Measurements from ENCODE around the gene RIMBP2. TPM values are rescaled to one million over a fixed set of nuclear protein-coding genes. Genes with fewer than 3 reads are reported as not detected.

RIMBP2 gene
- total RNA-seq, 1 donor from 2014 or later = 0.25 TPM

GRCh38 chr12:130664252-130664651 lies 51.8 kb downstream of the RIMBP2 start:
- no peak for DNase-seq (ENCODE audit: extremely low spot score in 2 of 2)
- Histone ChIP-seq H3K27ac (no peak overlapping the region), H3K9me3 (no peaks in the 10 kb centered on the region), H3K4me3 (no peak overlapping the region), H3K36me3 (no peaks in the 10 kb centered on the region), H3K27me3 (no peaks in the 10 kb centered on the region), H3K4me1 (no peaks in the 10 kb centered on the region)
- intact Hi-C loops (cut with DNase I) = no loop called here
- no peak for TF ChIP-seq POLR2AphosphoS5 (IDR thresholded peaks at IDR 0.05; ENCODE audit: insufficient read depth in 1 of 2, low read depth in 1 of 2)
- TF ChIP-seq CTCF (IDR thresholded peaks at IDR 0.05) = no peak
- no peak for TF ChIP-seq POLR2A (IDR thresholded peaks at IDR 0.05)

GRCh38 chr12:130663514-130663913 lies 52.6 kb downstream of the RIMBP2 start:
- H3K4me3 ChIP-seq = no peak overlapping the region
- TF ChIP-seq POLR2A (IDR thresholded peaks at IDR 0.05) (no peak), CTCF (IDR thresholded peaks at IDR 0.05) (no peak), POLR2AphosphoS5 (IDR thresholded peaks at IDR 0.05; ENCODE audit: insufficient read depth in 1 of 2, low read depth in 1 of 2) (no peak)
- no peaks in the 10 kb centered on the region for H3K4me1 ChIP-seq
- no peaks in the 10 kb centered on the region for H3K27me3 ChIP-seq
- intact Hi-C loops (cut with DNase I) = no loop called here
- no peak overlapping the region for H3K27ac ChIP-seq
- no peaks in the 10 kb centered on the region for H3K36me3 ChIP-seq
- no peak for DNase-seq (ENCODE audit: extremely low spot score in 2 of 2)
- no peaks in the 10 kb centered on the region for H3K9me3 ChIP-seq

GRCh38 chr12:130661486-130662255 lies 54.4 kb downstream of the RIMBP2 start:
- no peaks in the 10 kb centered on the region for H3K9me3 ChIP-seq
- H3K27me3 ChIP-seq = no peaks in the 10 kb centered on the region
- no peak for DNase-seq (ENCODE audit: extremely low spot score in 2 of 2)
- intact Hi-C loops (cut with DNase I) = no loop called here
- no peak overlapping the region for H3K4me3 ChIP-seq
- H3K36me3 ChIP-seq = no peaks in the 10 kb centered on the region
- no peak overlapping the region for H3K27ac ChIP-seq
- H3K4me1 ChIP-seq = no peaks in the 10 kb centered on the region
- TF ChIP-seq POLR2A (IDR thresholded peaks at IDR 0.05) (no peak), CTCF (IDR thresholded peaks at IDR 0.05) (no peak), POLR2AphosphoS5 (IDR thresholded peaks at IDR 0.05; ENCODE audit: insufficient read depth in 1 of 2, low read depth in 1 of 2) (no peak)

GRCh38 chr12:130661059-130661458 lies 55.0 kb downstream of the RIMBP2 start:
- TF ChIP-seq POLR2AphosphoS5 (IDR thresholded peaks at IDR 0.05; ENCODE audit: insufficient read depth in 1 of 2, low read depth in 1 of 2) (no peak), CTCF (IDR thresholded peaks at IDR 0.05) (no peak), POLR2A (IDR thresholded peaks at IDR 0.05) (no peak)
- Histone ChIP-seq H3K4me1 (no peaks in the 10 kb centered on the region), H3K27me3 (no peaks in the 10 kb centered on the region), H3K9me3 (no peaks in the 10 kb centered on the region), H3K4me3 (no peak overlapping the region), H3K36me3 (no peaks in the 10 kb centered on the region), H3K27ac (no peak overlapping the region)
- no peak for DNase-seq (ENCODE audit: extremely low spot score in 2 of 2)
- intact Hi-C loops (cut with DNase I) = no loop called here

- intact Hi-C loops (cut with DNase I) = no loop called here
- no peak for DNase-seq (ENCODE audit: extremely low spot score in 2 of 2)
- no peaks in the 10 kb centered on the region for H3K36me3 ChIP-seq
- no peaks in the 10 kb centered on the region for H3K4me1 ChIP-seq
- H3K27ac ChIP-seq = no peak overlapping the region
- H3K9me3 ChIP-seq = no peaks in the 10 kb centered on the region
- no peak for TF ChIP-seq CTCF (IDR thresholded peaks at IDR 0.05)
- TF ChIP-seq POLR2A (IDR thresholded peaks at IDR 0.05) = no peak
- TF ChIP-seq POLR2AphosphoS5 (IDR thresholded peaks at IDR 0.05; ENCODE audit: insufficient read depth in 1 of 2, low read depth in 1 of 2) = no peak
- H3K27me3 ChIP-seq = no peaks in the 10 kb centered on the region
- H3K4me3 ChIP-seq = no peak overlapping the region
These were observed 57.8 kb downstream of the RIMBP2 start for GRCh38 chr12:130658145-130658911.

Data from vagina (tissue), 2 donors.